ENCODE measurements around the gene NES.

- TF ChIP-seq POLR2AphosphoS5 (IDR thresholded peaks at IDR 0.05) (no peak), CTCF (IDR thresholded peaks at IDR 0.05 in 8 of 11, conservative IDR thresholded peaks at IDR 0.05 in 3 of 11) (no peak)
Measured at GRCh38 chr1:156717351-156717750, 40.1 kb upstream of the NES start.

Data from spleen (tissue), 7 donors.